Erythroblast (primary cell): ENCODE data around the gene TRIM25.

Experiments
- GATA1 ChIP-seq: IDR thresholded peaks from 2 replicates; pipeline ENCODE4 v1.6.1; 2011; ENCODE audit warnings: low read depth, mild to moderate bottlenecking, control low read depth, low read length, moderate library complexity
- POLR2A ChIP-seq: IDR thresholded peaks from 2 replicates; pipeline ENCODE4 v1.6.1; 2011; ENCODE audit warnings: mild to moderate bottlenecking, low read length

- no peak for TF ChIP-seq POLR2A
- no peak for TF ChIP-seq GATA1
Observed at GRCh38 chr17:56891751-56892150, 22.1 kb downstream of the TRIM25 start.
